Stimulated activated CD4-positive, alpha-beta T cell treated with anti-CD3 and anti-CD28 coated beads, TNF-alpha, amount 100 ng/mL, for 4 hours (primary cell): ENCODE measurements around the gene PAX7.
"Not testable (repeated sequence)": the region's sequence is repeated elsewhere in the genome, so short reads cannot be mapped to it uniquely, and the experiment has no call there.

Source experiments
- DNase-seq, 3 experiments: peaks; one replicate each; pipeline ENCODE4 v3.0.0-alpha.2; 2020; ENCODE audit warnings: low read depth in 3 of 3

Gene PAX7

GRCh38 chr1:18630511-18631495, at the start of gene PAX7:
Gene PAX7 (plus strand): TSS chr1:18630846. CDS start chr1:18631604, 758 bp downstream.
- no peak for DNase-seq

- DNase-seq = no peak
Observed at GRCh38 chr1:18581420-18581880, 49.2 kb upstream of the PAX7 start.

- DNase-seq = no peak
Observed at GRCh38 chr1:18582890-18583289, 47.8 kb upstream of the PAX7 start.

- no peak for DNase-seq
Observed at GRCh38 chr1:18583326-18583941, 47.2 kb upstream of the PAX7 start.

- DNase-seq = not testable (repeated sequence)
Observed at GRCh38 chr1:18586016-18586415, 44.6 kb upstream of the PAX7 start.

GRCh38 chr1:18588093-18588492, 42.6 kb upstream of the PAX7 start:
- DNase-seq = no peak

GRCh38 chr1:18592368-18592767, 38.3 kb upstream of the PAX7 start:
- DNase-seq = no peak

- DNase-seq = peak; percentile 21 to 46 (median 30)
Observed at GRCh38 chr1:18597160-18598042, 33.2 kb upstream of the PAX7 start.

GRCh38 chr1:18599086-18599485, 31.6 kb upstream of the PAX7 start:
- no peak for DNase-seq

- no peak for DNase-seq
Observed at GRCh38 chr1:18599704-18600103, 30.9 kb upstream of the PAX7 start.

GRCh38 chr1:18602533-18603211, 28.0 kb upstream of the PAX7 start:
- DNase-seq = no peak

- no peak for DNase-seq
Observed at GRCh38 chr1:18603212-18603852, 27.3 kb upstream of the PAX7 start.

GRCh38 chr1:18606443-18607288, 24.0 kb upstream of the PAX7 start:
- no peak for DNase-seq

GRCh38 chr1:18607289-18607760, 23.3 kb upstream of the PAX7 start:
- no peak for DNase-seq

- DNase-seq = no peak
Observed at GRCh38 chr1:18608534-18608933, 22.1 kb upstream of the PAX7 start.

GRCh38 chr1:18611311-18611710, 19.3 kb upstream of the PAX7 start:
- no peak for DNase-seq

GRCh38 chr1:18612073-18612472, 18.6 kb upstream of the PAX7 start:
- no peak for DNase-seq

GRCh38 chr1:18614069-18614735, 16.4 kb upstream of the PAX7 start:
- DNase-seq = no peak
